HG02970 (cell line): ENCODE measurements around the gene FSTL4.

Experiments used
- ATAC-seq: cut with Tn5 transposase; IDR thresholded peaks from one replicate; pipeline ENCODE4 v1.9.1; 2021; ENCODE audit warnings: mild to moderate bottlenecking, moderate library complexity, moderate number of reproducible peaks; ENCODE audit not compliant: unreplicated experiment, low FRiP score

The FSTL4 gene

GRCh38 chr5:133372293-133372937 is 239.9 kb downstream of the FSTL4 start:
- ATAC-seq: no peak

DNA sequence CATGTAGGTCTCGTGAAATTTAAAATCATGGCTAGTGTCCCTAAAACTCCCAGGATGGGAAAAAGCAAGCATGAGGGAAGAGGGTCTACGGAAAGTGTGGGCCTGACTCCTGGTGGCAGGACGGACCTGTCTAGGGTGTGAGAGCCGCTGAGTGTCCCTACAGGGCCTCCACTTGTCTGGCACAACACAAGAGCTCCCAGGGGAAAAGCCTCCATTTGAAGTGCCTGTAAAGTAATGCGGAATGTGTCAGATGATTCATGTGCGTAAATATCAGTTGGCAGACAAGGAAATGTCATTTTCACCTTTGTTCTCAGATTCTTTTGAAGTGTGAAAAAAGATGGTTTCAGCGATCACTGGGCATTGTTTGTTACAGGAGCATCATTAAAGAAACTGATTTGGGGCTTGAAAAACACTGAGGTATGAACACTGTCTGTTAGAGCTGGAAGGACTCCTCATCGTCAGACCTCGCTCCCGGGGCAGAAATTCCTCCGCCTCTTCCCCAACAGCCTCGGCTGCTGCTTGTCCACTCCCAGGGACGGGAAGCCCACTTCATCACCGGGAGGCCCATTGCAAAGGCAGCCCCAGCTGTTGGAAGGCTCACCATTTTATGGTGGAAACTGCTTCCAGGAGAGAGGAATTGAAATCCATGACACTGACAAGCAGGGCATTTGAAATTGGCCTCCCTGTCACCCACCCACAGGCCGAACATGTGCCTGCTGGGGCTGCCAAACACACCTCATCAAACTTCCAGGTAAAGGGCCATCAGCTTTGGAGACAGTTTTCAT is 240.8 kb downstream of the FSTL4 start:
- no peak for ATAC-seq

DNA sequence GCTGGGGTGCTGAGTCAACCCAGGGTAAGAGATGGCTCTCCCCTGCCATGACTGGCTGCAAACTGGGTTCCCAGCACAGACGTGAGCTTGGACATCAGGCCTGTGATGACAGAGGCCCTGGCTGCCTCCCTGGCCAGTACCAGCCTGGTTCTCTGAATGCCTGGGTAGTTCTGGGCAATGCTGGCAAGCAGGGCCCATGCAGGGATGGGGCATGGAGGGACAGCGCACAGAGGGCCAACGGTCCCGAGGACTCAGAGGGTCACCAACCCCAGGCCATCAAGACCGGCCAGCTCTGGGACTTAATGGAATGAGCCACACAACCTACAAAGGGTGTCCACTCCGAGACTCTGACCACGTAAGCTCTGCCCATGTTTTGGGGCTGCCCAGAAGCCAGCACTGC is 241.4 kb downstream of the FSTL4 start:
- no peak for ATAC-seq

DNA sequence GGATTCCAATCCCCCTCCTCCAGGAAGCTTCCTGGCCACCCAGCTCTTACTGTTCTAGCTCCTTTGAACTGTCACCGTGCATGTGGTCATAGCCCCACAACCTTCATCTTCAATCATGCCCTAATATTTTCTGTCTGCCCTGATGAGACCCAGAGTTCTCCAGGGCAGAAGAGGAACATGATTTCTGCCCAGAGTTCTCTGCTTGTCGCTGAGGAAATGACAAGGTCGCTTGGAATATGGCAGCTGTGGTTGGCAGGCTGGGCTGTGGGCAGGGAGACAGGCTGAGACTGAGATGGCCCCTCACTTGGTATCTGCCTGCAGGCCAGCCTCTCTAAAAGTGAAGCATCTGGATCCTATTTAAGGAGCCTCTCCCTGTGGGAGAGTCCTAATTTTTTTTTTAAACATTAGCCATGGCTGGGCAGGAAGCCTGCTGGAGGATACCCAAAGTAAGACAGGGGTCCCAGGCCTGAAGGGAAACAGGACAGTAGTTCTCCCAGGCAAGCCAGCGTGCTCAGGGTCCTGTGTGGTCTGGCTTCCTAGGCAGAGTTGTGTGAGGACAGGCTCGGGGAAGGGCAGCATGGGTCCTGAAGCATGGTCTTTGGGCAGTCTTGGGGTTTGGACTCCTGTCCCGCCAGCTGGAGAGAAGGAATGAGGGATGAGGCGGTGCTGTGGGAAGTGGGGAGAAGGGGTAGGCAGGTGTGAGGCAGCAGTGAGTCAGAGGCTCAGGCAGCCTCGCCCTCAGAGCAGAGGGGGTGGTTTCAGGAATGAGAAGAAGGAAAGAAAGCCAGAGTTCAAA is 242.1 kb downstream of the FSTL4 start:
- no peak for ATAC-seq

DNA sequence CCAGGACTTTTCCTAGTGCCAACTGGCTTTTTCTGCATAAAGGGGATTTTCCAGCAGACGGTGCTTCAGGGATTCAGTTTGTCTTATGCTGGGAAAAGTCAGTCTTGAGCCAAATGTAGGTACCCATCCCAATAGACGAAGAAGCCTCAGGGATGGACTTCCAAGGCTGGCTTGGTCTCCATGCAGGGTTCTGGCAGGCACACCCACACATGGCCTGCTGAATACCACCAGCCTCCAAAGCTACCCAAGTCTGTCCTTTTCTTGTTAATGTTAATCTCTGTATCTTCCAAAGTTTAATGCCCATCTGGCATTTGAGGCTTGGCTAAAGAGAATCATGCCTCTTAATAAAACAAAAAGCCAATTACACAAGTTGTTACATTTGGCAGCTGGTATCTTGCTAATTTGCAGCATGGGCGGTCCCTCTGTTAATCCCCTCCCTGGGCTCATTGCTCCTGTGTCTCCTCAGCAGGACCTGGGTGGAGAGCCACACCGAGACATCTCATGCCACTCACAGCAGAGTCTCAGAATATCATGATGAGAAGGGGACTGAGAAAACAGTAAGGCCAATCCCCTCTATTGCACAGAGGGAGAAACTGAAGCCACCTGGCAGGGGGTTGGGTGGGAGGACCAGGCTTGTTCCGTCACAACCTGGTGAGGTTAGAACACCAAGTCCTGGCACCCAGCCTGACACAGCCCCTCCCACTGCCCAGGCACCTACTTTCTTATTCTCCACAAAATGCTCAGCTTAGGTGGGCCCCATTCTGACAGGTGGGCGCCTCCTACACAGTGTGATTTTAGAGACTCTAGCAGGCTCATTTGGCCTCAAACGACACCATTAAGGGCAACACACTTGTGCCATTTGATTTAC is 243.2 kb downstream of the FSTL4 start:
- ATAC-seq: no peak

GRCh38 chr5:133367984-133368383 is 244.4 kb downstream of the FSTL4 start:
- ATAC-seq: no peak

DNA sequence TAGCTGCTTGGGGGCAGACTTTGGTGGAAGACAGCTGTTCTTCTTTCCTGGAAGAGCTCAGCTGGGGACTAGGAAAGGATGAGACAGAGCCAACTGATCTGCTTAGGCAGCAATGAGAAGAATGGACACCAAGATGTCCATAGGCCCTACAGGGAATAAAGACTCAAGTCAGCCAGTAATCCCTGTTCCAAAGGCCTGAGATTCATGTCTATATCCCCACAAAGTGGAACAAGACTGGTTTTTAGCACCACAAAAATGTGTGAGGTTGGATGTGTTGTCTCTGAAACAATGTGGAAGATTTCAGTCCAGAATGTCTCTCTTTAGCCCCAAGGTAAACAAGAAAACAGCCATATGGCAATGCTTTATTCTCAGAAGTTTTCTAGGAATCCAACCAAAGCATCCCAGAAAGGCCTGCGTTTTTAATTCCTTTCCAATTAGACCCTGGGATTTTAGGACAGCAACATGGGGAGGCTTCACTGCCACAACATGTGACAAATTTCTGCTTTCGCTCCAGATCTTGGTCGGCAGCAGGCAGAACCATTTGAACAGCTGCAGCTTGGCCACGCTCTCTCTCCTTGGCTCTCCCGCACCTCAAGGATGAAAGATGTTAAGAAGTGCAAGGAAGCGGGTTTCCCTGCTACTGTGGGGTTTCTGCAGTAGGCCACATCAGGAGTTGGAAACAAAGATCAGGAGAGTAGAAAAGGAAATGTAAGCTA is 245.1 kb downstream of the FSTL4 start:
- no peak for ATAC-seq

DNA sequence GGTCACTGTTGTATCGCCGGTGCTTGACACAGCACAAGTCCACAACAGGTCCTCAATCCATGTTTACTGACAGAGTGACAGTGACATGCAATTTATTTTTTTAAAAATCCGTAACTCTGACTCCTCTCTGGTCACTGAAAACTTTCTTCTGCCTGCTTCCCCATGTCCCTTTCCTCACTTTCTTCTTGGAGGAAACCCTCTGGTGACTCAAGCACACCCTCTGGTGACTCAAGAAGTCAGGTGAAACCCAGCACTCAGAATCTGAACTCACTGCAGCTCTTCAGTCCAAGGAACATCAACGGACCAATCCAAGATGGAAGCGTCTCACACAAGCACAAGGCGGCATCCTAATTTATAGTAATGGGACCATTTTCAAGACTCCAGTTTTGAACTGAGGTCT is 245.9 kb downstream of the FSTL4 start:
- no peak for ATAC-seq

DNA sequence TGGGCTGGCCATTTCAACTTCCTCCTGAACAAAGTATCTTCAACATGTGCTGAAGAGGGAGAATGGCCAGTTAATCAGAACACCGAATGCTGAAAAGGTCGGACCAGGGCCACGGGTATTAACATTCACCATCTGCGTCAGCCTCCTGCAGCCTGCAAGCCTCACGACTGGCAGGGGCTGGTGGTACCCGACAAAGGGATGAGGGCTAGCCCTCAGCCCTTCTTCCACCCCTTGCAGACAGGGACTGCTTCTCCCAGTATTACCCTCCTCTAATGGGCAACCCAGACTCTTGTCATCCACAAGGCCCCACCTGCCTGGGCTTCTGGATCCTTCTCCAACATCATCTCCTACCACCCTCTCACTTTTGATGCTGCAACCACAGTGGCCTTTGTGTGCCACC is 246.6 kb downstream of the FSTL4 start:
- ATAC-seq: no peak

DNA sequence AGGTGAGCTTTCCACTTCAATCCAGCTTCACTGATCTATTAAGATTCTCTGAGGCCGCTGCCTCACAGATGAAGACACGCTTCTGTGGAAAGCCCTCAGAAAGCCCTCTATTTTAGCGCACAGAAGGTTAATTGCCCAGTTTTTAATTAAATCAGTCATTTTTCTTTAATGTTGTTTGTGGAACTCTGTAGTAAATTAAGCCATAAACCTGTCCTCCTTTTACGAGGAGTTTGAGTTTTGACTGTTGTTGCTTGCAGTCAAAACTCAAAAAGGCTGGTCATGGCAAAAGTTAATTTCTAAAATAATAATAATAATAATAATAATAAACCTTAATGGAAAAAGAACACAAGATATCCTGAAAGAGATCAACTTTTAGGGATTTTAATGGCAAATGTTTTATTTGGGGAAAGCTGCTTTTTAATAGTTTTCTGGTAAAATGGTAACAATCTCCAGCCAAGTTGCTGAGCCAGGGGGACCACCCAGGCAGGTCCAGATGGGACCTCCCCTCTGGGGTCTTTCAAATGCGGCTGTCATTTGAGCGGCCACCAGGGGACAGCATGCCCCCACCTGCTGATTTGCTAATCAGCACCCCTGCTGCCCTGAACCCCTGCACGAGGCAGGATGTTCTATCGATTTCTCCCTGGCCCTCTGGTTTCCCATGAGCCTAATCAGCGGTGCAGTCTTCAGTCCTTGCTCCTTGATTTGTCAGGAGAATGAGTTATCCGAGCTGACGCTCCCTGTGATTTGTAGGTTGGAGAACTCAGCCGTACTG is 247.2 kb downstream of the FSTL4 start:
- ATAC-seq: no peak

- no peak for ATAC-seq
Observed at GRCh38 chr5:133363807-133364587, 248.3 kb downstream of the FSTL4 start.

DNA sequence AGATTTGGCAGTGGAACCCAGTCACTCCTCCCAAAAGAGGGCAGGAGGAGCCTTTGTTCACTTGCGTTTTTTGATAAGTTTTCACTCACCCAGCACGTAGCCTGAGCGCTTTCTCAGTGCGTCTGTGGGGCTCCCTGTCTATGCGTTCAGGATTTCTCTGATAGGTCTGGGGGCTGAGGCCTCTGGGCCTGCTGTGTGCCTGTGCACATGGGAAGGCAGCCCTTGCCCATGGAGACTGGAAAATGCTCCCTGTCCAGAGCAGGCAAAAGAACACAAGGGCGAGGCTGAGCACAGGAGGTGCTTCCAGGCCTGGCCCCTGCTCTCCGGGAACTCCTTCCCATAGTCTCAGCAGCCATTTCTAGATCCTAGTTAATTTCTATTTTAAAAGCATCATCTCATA is 249.9 kb downstream of the FSTL4 start:
- no peak for ATAC-seq

GRCh38 chr5:133361922-133362321 is 250.4 kb downstream of the FSTL4 start:
- no peak for ATAC-seq

GRCh38 chr5:133360693-133361472 is 251.5 kb downstream of the FSTL4 start:
- no peak for ATAC-seq

DNA sequence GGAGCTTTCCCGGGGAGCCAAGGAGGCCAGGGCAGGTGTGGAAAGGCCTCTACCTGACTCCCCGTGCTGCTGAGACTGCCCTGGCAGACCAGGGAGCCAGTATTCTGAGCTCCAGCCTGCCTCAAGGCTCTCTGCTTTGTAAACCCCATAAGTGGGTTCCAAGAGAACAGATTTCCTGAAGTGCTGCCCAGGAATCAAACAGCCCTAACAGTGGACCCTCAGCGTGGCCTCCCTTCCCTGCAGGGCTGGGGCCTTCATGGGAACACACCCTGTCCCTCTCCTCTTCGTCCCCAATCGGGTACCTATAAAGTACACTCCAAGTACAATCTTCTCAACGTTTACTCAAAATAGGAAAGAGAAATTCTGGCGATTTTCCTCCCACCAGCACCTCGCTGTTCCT is 252.5 kb downstream of the FSTL4 start:
- ATAC-seq: no peak

DNA sequence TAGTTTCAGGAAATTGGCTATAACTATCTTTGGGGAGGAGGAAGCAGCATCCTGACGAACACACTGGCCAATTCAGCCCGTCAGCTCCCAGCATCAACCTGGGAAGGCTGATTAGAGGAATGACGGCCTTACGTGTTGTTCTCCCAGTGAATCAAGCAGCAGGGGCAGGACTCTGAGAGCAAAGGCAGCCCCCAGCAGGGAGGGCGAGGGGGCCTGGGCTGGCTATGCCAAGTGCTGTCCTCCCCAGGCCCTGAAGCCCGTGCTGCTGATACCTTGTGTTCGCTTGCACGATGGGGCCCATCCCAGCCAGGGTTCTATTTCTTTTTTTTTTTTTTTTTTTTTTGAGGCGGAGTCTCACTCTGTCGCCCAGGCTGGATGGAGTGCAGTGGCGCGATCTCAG is 254.1 kb downstream of the FSTL4 start:
- no peak for ATAC-seq

DNA sequence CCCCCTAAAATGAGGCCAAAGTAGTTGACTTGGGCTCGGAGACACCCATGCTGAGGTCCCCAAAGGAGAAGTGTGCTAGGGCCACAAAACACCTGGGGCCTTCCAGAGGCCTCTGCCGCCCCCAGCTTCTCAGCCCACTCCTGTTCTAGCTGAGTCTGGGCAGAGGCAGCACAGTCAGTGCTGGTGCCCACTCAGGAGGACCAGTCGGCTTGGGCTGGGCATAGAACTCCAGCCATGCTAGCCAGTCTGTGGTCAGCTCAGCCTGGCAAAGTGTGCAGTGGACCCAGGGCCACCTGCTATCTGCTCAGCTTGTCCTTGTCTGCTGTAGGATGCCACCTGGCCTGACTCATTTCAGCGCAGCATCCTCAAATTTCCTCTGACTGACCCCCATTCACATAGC is 254.6 kb downstream of the FSTL4 start:
- ATAC-seq: no peak

DNA sequence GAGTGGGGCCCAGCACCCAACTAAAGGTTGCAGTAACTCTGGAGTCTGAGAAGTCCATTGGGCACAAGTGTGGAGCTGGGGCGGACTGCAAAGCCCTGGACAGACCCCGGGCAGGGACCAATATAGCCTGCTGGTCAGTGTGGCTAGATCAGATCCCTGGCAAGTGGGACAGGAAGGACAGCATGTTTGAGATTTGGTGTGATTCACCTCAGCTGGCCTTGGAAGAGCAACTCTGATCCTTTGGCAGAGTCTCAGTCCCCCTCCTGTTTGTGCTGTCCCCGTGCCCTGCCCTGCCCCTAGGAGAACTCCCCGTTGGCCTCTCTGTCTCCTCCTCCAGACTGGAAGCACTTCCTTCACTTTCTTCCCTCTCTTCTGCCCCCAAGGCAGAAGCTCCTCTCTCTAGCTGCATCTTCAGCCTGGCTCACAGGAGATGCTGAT is 255.3 kb downstream of the FSTL4 start:
- no peak for ATAC-seq
